Liver (tissue), 9 donors: ENCODE measurements around the gene SLC25A14. TPM values are rescaled to one million over a fixed set of nuclear protein-coding genes. Genes with fewer than 3 reads are reported as not detected.

Experiments
- DNase-seq: peaks from one replicate; pipeline ENCODE4 v3.0.0-alpha.2; 2017; ENCODE audit warnings: low spot score
- H3K27ac ChIP-seq, 2 donors: one replicate each; pipeline ENCODE4 v1.7.0; 2013; ENCODE audit warnings: inconsistent platforms in 2 of 2, low read length in 2 of 2, control low read depth in 1 of 2, low read depth in 1 of 2, mild to moderate bottlenecking in 1 of 2
- H3K27me3 ChIP-seq, 4 donors: one replicate each; pipeline versions ENCODE4 v1.6.1 to v1.7.0; 2013; ENCODE audit warnings: low read length in 3 of 4, inconsistent platforms in 1 of 4, mild to moderate bottlenecking in 1 of 4, moderate library complexity in 1 of 4; ENCODE audit not compliant: control insufficient read depth in 4 of 4, insufficient read depth in 4 of 4
- H3K36me3 ChIP-seq, 4 donors: one replicate each; pipeline versions ENCODE4 v1.6.1 to v1.7.0; 2013; ENCODE audit warnings: low read length in 3 of 4, mild to moderate bottlenecking in 3 of 4, low read depth in 1 of 4, moderate library complexity in 1 of 4; ENCODE audit not compliant: control insufficient read depth in 4 of 4, insufficient read depth in 3 of 4
- H3K4me1 ChIP-seq, 4 donors: one replicate each; pipeline versions ENCODE4 v1.6.1 to v1.7.0; 2013; ENCODE audit warnings: low read length in 3 of 4, mild to moderate bottlenecking in 3 of 4, moderate library complexity in 1 of 4; ENCODE audit not compliant: control insufficient read depth in 4 of 4, insufficient read depth in 4 of 4
- H3K4me3 ChIP-seq, 3 donors: one replicate each; pipeline versions ENCODE4 v1.6.1 to v1.7.0; 2013; ENCODE audit warnings: low read length in 3 of 3, control low read depth in 1 of 3, low read depth in 1 of 3, mild to moderate bottlenecking in 1 of 3
- H3K9ac ChIP-seq, 2 donors: one replicate each; pipeline ENCODE4 v1.7.0; 2013; ENCODE audit warnings: low read length in 2 of 2, mild to moderate bottlenecking in 2 of 2, moderate library complexity in 2 of 2, control low read depth in 1 of 2, low read depth in 1 of 2
- H3K9me3 ChIP-seq, 4 donors: one replicate each; pipeline versions ENCODE4 v1.6.1 to v1.7.0; 2013; ENCODE audit warnings: low read length in 3 of 4; ENCODE audit not compliant: control insufficient read depth in 4 of 4
- ATF3 ChIP-seq: IDR thresholded peaks from 2 replicates; pipeline ENCODE4 v1.6.1; 2016; ENCODE audit warnings: antibody characterized with exemption
- CTCF ChIP-seq: fragments of 150-350 bp; IDR thresholded peaks from 2 replicates; pipeline ENCODE4 v1.5.1; 2017; ENCODE audit warnings: improper control_type of control experiment, low read depth, low read length; ENCODE audit not compliant: missing input control
- EGR1 ChIP-seq, 2 donors: IDR thresholded peaks; 2 replicates each; pipeline ENCODE4 v1.6.1; 2016 to 2018; ENCODE audit warnings: antibody characterized with exemption in 2 of 2, low read depth in 2 of 2
- FOXA1 ChIP-seq: IDR thresholded peaks from 2 replicates; pipeline ENCODE4 v1.6.1; 2016; ENCODE audit warnings: antibody characterized with exemption
- FOXA2 ChIP-seq: IDR thresholded peaks from 2 replicates; pipeline ENCODE4 v1.6.1; 2016; ENCODE audit warnings: antibody characterized with exemption
- GABPA ChIP-seq, 2 donors: IDR thresholded peaks in 1 of 2; conservative IDR thresholded peaks in 1 of 2; 2 replicates each; pipeline ENCODE4 v1.6.1; 2016; ENCODE audit warnings: antibody characterized with exemption in 2 of 2, mild to moderate bottlenecking in 1 of 2, moderate library complexity in 1 of 2
- HNF4G ChIP-seq: IDR thresholded peaks from 2 replicates; pipeline ENCODE4 v1.6.1; 2016; ENCODE audit warnings: antibody characterized with exemption
- JUND ChIP-seq, 2 donors: IDR thresholded peaks; 2 replicates each; pipeline ENCODE4 v1.6.1; 2016; ENCODE audit warnings: antibody characterized with exemption in 2 of 2
- MAX ChIP-seq: IDR thresholded peaks from 2 replicates; pipeline ENCODE4 v1.6.1; 2016; ENCODE audit warnings: antibody characterized with exemption
- NR2F2 ChIP-seq: IDR thresholded peaks from 2 replicates; pipeline ENCODE4 v1.6.1; 2016; ENCODE audit warnings: antibody characterized with exemption
- RAD21 ChIP-seq, 2 donors: IDR thresholded peaks; 2 replicates each; pipeline ENCODE4 v1.6.1; 2016; ENCODE audit warnings: antibody characterized with exemption in 2 of 2, mild to moderate bottlenecking in 2 of 2
- REST ChIP-seq: IDR thresholded peaks from 2 replicates; pipeline ENCODE4 v1.6.1; 2016; ENCODE audit warnings: antibody characterized with exemption, mild to moderate bottlenecking
- RXRA ChIP-seq, 2 donors: IDR thresholded peaks; 2 replicates each; pipeline ENCODE4 v1.6.1; 2017 to 2018; ENCODE audit warnings: antibody characterized with exemption in 2 of 2, mild to moderate bottlenecking in 1 of 2
- SP1 ChIP-seq: IDR thresholded peaks from 2 replicates; pipeline ENCODE4 v1.6.1; 2018; ENCODE audit warnings: antibody characterized with exemption, mild to moderate bottlenecking
- TAF1 ChIP-seq: conservative IDR thresholded peaks from 2 replicates; pipeline ENCODE4 v1.6.1; 2016; ENCODE audit warnings: antibody characterized with exemption, mild to moderate bottlenecking
- YY1 ChIP-seq: IDR thresholded peaks from 2 replicates; pipeline ENCODE4 v1.6.1; 2016; ENCODE audit warnings: antibody characterized with exemption, mild to moderate bottlenecking
- ZBTB33 ChIP-seq: IDR thresholded peaks from 2 replicates; pipeline ENCODE4 v1.6.1; 2016; ENCODE audit warnings: antibody characterized with exemption
- WGBS: extraction: QIAGEN DNeasy Blood & Tissue Kit; methylation state at CpG from one replicate; pipeline ENCODE4 v1.1.7; 2013; 5-methylcytosine and 5-hydroxymethylcytosine counted together
- polyA plus RNA-seq, 2 donors: library from polyadenylated mRNA; stranded (reverse) in 1 of 2; unstranded in 1 of 2; fragments of 200-250 nt in 1 of 2; fragments of >200 nt in 1 of 2; fragmentation: Nextera tagmentation in 1 of 2; extraction: Ambion mirVana in 1 of 2; gene quantifications; one replicate each; pipeline versions ENCODE4 v1.2.1 to v1.2.3, GENCODE V29; 2013 to 2015
- total RNA-seq, 2 donors: library from RNA; depleted of rRNA; stranded (reverse); fragments of >200 nt; gene quantifications; one replicate each; pipeline ENCODE4 v1.2.3, GENCODE V29; 2014
- donor health status: healthy.
- donor health status: healthy.
- donor health status: healthy.
- donor health status: healthy.
- donor health status: healthy.

The SLC25A14 gene
- total and polyA plus RNA-seq, 4 donors, result 2.7 to 5.8 (median 4.7) TPM

- no peak overlapping the region for H3K27ac ChIP-seq
- WGBS, result 58% methylated on average over 5 of the region's 5 CpGs
- H3K36me3 ChIP-seq, result peaks cover 0 to 2% (median 0%) of the 10 kb centered on the region in 4 donors
- DNase-seq, result no peak
- no peak overlapping the region for H3K9ac ChIP-seq
- no peaks in the 10 kb centered on the region for H3K4me1 ChIP-seq
- H3K4me3 ChIP-seq, result no peak overlapping the region
- H3K27me3 ChIP-seq, result no peaks in the 10 kb centered on the region
- TF ChIP-seq REST (no peak), EGR1 (IDR thresholded peaks at IDR 0.05; ENCODE audit: low read depth in 2 of 2) (no peak), NR2F2 (no peak), SP1 (no peak), ATF3 (no peak), RAD21 (IDR thresholded peaks at IDR 0.05) (no peak), CTCF (no peak), HNF4G (no peak), JUND (IDR thresholded peaks at IDR 0.05) (no peak), GABPA (IDR thresholded peaks at IDR 0.05 in 1 of 2, conservative IDR thresholded peaks at IDR 0.05 in 1 of 2) (no peak), FOXA2 (no peak), YY1 (no peak), FOXA1 (no peak), TAF1 (no peak), ZBTB33 (no peak), RXRA (IDR thresholded peaks at IDR 0.05) (no peak), MAX (no peak)
- H3K9me3 ChIP-seq, result no peaks in the 10 kb centered on the region
Measured at GRCh38 chrX:130378024-130378669, 38.4 kb downstream of the SLC25A14 start.
